ENCODE results near the gene KLHL17.
"Not testable (repeated sequence)": the region's sequence is repeated elsewhere in the genome, so short reads cannot be mapped to it uniquely, and the experiment has no call there.

KLHL17 gene

GRCh38 chr1:995665-996633 lies 35.6 kb downstream of the KLHL17 start:
- no peak for FAIRE-seq

GRCh38 chr1:996851-997712 lies 36.7 kb downstream of the KLHL17 start:
- FAIRE-seq: no peak
- no peak for DNase-seq (ENCODE audit: extremely low spot score, insufficient read length, low read depth)

More at GRCh38 chr1:995665-996633, 35.6 kb downstream of the KLHL17 start:
- no peak for DNase-seq (ENCODE audit: extremely low spot score, insufficient read length, low read depth)

GRCh38 chr1:997713-997992 lies 37.3 kb downstream of the KLHL17 start:
- FAIRE-seq (no peak), DNase-seq (ENCODE audit: extremely low spot score, insufficient read length, low read depth) (no peak)

- FAIRE-seq (no peak), DNase-seq (ENCODE audit: extremely low spot score, insufficient read length, low read depth) (no peak)
Measured at GRCh38 chr1:997993-998744, 37.8 kb downstream of the KLHL17 start.

- DNase-seq (ENCODE audit: extremely low spot score, insufficient read length, low read depth) (no peak), FAIRE-seq (no peak)
Measured at GRCh38 chr1:998745-998994, 38.3 kb downstream of the KLHL17 start.

- DNase-seq (ENCODE audit: extremely low spot score, insufficient read length, low read depth) (no peak), FAIRE-seq (no peak)
Measured at GRCh38 chr1:998995-999724, 38.8 kb downstream of the KLHL17 start.

- FAIRE-seq: peak; percentile 69
Measured at GRCh38 chr1:999725-1000356, 39.5 kb downstream of the KLHL17 start, which contains the start of gene HES4. HES4 (minus strand) TSS chr1:1000097; CDS start chr1:999973, 124 bp downstream.

GRCh38 chr1:1000357-1001056 lies 40.1 kb downstream of the KLHL17 start:
- no peak for DNase-seq (ENCODE audit: extremely low spot score, insufficient read length, low read depth)

More at GRCh38 chr1:999725-1000356, 39.5 kb downstream of the KLHL17 start, which contains the start of gene HES4:
- DNase-seq (ENCODE audit: extremely low spot score, insufficient read length, low read depth): no peak

GRCh38 chr1:1001057-1001783 lies 40.8 kb downstream of the KLHL17 start:
- DNase-seq (ENCODE audit: extremely low spot score, insufficient read length, low read depth): no peak

More at GRCh38 chr1:1000357-1001056, 40.1 kb downstream of the KLHL17 start:
- FAIRE-seq: peak; percentile 42

GRCh38 chr1:1003618-1004419 lies 43.4 kb downstream of the KLHL17 start:
- FAIRE-seq: no peak
- no peak for DNase-seq (ENCODE audit: extremely low spot score, insufficient read length, low read depth)

More at GRCh38 chr1:1001057-1001783, 40.8 kb downstream of the KLHL17 start:
- FAIRE-seq: no peak

GRCh38 chr1:1004420-1004779 lies 44.0 kb downstream of the KLHL17 start:
- FAIRE-seq: no peak

GRCh38 chr1:1004780-1005697 lies 44.7 kb downstream of the KLHL17 start:
- DNase-seq (ENCODE audit: extremely low spot score, insufficient read length, low read depth) (no peak), FAIRE-seq (peak; percentile 9)

More at GRCh38 chr1:1004420-1004779, 44.0 kb downstream of the KLHL17 start:
- no peak for DNase-seq (ENCODE audit: extremely low spot score, insufficient read length, low read depth)

- DNase-seq (ENCODE audit: extremely low spot score, insufficient read length, low read depth) (no peak), FAIRE-seq (no peak)
Measured at GRCh38 chr1:1005774-1006304, 45.5 kb downstream of the KLHL17 start.

GRCh38 chr1:1006305-1007159 lies 46.1 kb downstream of the KLHL17 start:
- FAIRE-seq (no peak), DNase-seq (ENCODE audit: extremely low spot score, insufficient read length, low read depth) (no peak)

- not testable (repeated sequence) for FAIRE-seq; DNase-seq (ENCODE audit: extremely low spot score, insufficient read length, low read depth)
Measured at GRCh38 chr1:1010131-1010530, 49.7 kb downstream of the KLHL17 start.
